DMS79 (cell line): ENCODE results near the gene CCDC200.
"Not testable (repeated sequence)": the region's sequence is repeated elsewhere in the genome, so short reads cannot be mapped to it uniquely, and the experiment has no call there.

ENCODE experiments used
- DNase-seq: peaks from one replicate; lab custom pipeline; 2025; lab: John Stamatoyannopoulos, UW

The CCDC200 gene

DNA sequence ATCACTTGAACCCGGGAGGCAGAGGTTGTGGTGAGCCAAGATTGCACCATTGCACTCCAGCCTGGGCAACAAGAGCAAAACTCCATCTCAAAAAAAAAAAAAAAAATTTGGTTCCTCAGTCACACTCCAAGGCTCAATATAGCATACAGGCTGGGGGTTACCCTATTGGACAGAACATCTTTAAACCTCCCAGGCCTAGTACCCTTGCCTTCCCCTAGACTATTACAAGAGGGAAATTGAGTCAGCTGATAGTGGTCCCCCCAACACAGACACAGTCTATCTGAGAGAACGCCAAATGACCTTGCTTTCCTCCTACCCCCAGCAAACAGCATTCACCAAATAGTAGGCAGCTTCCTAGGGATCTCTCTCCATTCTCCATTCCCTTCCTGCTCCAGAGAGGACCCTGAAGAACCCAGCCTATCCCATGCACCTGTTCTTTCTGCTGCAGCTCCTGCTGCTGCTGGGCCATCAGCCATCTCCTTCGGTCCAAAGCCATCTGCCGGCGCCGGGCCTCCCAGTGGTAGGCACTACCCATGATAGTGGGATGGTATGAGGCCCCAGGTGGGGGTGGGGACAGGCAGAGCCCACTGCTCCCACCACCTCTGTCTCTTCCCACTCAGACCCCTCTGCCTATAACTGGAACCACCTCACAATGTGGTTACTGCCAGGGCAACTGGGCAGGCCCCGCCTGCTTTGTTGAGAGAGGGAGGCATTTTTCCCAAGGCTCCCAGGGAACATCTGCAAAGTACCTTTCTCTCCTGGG is at the start of gene CCDC200:
Gene CCDC200, minus strand, starts transcription at position 604 of the 763 bp plus-strand sequence. Its CDS starts 69 bp downstream, at position 535.
- DNase-seq, result not testable (repeated sequence)

DNA sequence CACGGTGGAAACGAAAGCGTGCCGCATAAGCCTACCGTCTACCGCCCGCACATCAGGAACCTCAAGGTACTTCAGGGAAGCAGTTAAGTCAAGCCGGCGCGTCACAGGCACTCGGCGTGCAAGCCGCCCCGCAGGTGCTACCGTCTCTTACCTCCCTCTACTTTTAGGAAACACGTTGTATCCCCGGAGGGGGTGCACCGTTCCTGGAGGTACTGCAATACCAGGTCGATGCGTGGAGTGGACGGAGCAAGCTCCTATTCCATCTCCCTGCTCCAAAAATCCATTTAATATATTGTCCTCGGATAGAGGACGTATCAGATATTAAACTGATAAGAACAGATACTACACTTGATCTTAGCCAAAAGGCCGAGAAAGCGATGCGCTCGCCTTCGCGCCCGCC is 44.5 kb upstream of the CCDC200 start:
- not testable (repeated sequence) for DNase-seq

DNA sequence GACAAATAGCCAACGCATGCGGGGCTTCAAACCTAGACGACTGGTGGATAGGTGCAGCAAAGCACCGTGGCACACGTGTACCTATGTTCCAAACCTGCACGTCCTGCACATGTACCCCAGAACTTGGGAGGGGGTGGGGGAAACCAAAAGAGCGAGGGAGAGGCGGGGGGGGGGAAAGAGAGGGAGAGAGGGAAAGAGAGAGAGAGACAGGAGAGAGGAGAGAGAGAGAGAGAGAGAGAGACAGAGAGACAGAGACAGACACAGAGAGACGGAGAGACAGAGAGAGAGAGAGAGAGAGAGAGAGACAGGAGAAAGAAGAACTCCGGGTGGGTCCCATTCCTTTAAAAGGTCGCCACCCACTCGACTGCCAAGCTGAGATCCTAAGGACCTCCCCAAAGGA is 44.1 kb upstream of the CCDC200 start:
- DNase-seq, result not testable (repeated sequence)

DNA sequence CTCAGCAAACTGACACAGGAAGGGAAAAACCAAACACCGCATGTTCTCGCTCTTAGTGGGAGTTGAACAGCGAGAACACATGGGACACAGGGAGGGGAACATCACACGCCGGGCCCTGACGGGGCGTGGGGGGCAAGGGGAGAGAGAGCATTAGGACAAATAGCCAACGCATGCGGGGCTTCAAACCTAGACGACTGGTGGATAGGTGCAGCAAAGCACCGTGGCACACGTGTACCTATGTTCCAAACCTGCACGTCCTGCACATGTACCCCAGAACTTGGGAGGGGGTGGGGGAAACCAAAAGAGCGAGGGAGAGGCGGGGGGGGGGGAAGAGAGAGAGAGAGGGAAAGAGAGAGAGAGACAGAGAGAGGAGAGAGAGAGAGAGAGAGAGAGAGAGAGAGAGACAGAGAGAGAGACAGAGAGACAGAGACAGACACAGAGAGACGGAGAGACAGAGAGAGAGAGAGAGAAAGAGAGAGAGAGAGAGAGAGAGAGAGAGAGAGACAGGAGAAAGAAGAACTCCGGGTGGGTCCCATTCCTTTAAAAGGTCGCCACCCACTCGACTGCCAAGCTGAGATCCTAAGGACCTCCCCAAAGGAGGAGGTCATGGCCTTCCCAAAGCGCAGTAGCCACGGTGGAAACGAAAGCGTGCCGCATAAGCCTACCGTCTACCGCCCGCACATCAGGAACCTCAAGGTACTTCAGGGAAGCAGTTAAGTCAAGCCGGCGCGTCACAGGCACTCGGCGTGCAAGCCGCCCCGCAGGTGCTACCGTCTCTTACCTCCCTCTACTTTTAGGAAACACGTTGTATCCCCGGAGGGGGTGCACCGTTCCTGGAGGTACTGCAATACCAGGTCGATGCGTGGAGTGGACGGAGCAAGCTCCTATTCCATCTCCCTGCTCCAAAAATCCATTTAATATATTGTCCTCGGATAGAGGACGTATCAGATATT is 42.4 kb upstream of the CCDC200 start:
- not testable (repeated sequence) for DNase-seq

DNA sequence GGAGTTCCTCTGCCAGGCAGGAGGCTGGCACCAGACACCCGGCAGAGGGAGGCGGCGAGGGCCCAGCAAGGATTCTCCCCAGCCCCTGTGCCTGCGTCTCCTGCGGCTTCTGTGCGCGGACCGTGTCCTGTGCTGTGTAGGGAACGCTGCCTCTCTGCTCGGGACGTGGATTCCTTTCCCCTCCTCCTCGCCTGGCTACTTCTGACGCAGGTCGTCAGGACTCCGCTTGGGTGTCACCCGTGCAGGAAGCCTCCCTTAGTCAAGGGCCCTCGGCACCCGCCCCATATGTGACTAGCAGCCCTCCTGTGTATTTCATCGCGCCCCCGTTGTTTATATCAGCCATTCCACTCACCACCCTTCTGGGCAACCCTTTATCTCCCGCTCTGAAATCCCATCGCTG is 18.0 kb upstream of the CCDC200 start:
- not testable (repeated sequence) for DNase-seq

DNA sequence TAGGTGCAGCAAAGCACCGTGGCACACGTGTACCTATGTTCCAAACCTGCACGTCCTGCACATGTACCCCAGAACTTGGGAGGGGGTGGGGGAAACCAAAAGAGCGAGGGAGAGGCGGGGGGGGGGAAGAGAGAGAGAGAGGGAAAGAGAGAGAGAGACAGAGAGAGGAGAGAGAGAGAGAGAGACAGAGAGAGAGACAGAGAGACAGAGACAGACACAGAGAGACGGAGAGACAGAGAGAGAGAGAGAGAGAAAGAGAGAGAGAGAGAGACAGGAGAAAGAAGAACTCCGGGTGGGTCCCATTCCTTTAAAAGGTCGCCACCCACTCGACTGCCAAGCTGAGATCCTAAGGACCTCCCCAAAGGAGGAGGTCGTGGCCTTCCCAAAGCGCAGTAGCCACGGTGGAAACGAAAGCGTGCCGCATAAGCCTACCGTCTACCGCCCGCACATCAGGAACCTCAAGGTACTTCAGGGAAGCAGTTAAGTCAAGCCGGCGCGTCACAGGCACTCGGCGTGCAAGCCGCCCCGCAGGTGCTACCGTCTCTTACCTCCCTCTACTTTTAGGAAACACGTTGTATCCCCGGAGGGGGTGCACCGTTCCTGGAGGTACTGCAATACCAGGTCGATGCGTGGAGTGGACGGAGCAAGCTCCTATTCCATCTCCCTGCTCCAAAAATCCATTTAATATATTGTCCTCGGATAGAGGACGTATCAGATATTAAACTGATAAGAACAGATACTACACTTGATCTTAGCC is 12.4 kb upstream of the CCDC200 start:
- not testable (repeated sequence) for DNase-seq

DNA sequence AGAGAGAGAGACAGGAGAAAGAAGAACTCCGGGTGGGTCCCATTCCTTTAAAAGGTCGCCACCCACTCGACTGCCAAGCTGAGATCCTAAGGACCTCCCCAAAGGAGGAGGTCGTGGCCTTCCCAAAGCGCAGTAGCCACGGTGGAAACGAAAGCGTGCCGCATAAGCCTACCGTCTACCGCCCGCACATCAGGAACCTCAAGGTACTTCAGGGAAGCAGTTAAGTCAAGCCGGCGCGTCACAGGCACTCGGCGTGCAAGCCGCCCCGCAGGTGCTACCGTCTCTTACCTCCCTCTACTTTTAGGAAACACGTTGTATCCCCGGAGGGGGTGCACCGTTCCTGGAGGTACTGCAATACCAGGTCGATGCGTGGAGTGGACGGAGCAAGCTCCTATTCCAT is 11.2 kb upstream of the CCDC200 start:
- DNase-seq, result not testable (repeated sequence)

DNA sequence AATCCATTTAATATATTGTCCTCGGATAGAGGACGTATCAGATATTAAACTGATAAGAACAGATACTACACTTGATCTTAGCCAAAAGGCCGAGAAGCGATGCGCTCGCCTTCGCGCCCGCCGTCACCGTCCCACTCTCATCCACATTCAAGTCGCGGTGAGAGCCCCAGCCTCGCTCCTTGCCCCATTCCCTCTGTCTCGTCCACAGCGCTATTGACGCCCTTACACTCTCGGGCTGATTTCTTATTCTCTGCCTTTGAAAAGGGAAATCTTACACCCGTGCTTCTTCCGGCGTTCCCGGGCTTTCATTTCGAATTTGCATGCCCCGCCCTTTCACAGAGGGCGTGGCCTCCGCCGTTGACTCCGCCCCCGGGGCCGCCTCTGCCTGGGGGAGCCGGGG is 5.5 kb upstream of the CCDC200 start, which contains the start of gene RNU2-1:
Gene RNU2-1, minus strand, starts transcription at position 101 of the 400 bp plus-strand sequence.
- not testable (repeated sequence) for DNase-seq

DNA sequence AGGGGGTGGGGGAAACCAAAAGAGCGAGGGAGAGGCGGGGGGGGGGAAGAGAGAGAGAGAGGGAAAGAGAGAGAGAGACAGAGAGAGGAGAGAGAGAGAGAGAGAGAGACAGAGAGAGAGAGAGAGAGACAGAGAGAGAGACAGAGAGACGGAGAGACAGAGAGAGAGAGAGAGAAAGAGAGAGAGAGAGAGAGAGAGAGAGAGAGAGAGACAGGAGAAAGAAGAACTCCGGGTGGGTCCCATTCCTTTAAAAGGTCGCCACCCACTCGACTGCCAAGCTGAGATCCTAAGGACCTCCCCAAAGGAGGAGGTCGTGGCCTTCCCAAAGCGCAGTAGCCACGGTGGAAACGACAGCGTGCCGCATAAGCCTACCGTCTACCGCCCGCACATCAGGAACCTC is 4.8 kb upstream of the CCDC200 start:
- not testable (repeated sequence) for DNase-seq

DNA sequence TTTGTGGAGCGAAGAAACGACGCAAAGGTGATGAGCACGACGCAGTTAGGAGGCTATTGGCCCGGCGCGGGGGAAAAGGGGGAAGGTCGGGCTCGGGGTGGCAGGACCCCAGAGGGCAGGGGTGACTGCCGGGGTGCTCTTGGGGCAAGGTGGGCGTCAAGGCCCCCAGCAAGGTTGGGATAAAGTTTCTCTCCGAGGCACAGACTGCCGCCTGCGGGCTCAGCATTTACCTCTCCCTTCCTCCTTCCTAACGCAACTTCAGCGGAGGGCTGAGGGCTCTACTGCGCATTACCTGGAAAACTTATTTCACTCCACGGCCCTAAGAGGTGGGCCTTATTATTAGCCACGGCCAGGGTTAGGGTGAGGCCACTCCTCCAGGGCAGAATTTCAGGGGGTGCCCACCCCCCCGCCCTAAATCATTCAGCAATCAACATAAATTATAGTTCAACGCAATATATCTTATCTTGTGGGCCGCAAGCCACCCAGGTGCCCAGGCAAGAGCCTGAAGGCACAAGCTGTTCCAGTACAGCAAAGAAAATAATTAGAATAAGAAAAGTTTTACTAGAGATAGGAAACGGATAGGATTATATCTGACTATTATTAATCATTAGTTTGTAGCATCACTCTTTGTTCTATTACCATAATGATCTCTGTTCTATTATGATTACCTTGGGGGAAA is 3.7 kb upstream of the CCDC200 start:
- not testable (repeated sequence) for DNase-seq

DNA sequence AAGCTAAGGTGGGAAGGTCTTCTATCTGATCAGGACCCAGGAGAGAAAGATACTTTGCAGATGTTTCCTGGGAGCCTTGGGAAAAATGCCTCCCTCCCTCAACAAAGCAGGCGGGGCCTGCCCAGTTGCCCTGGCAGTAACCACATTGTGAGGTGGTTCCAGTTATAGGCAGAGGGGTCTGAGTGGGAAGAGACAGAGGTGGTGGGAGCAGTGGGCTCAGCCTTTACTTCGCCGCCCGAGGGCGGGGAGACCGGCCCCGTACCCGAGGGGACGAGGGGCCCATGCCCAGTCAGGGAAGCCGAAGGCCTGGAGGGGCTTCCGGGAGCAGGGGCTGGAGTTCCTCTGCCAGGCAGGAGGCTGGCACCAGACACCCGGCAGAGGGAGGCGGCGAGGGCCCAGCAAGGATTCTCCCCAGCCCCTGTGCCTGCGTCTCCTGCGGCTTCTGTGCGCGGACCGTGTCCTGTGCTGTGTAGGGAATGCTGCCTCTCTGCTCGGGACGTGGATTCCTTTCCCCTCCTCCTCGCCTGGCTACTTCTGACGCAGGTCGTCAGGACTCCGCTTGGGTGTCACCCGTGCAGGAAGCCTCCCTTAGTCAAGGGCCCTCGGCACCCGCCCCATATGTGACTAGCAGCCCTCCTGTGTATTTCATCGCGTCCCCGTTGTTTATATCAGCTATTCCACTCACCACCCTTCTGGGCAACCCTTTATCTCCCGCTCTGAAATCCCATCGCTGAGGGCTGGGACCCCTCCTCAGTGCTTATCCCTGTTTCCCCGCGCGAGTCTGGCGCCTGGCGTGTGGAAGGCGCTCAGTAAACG is 3.0 kb upstream of the CCDC200 start:
- not testable (repeated sequence) for DNase-seq

DNA sequence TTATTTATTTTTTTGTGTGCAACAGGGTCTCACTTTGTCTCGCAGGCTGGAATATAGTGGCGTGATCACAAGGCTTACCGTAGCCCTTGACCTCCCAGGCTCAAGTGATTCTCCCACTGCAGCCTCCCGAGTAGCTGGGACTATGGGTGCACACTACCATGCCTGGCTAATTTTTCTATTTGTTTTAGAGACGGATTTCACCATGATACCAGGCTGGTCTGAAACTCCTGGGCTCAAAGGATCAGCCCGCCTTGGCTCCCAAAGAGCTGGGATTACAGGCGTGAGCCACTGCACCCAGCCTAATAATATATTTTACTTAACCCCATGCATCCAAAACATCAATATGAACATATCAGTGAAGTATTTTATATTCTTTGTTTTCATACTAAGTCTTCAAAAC is 2.0 kb downstream of the CCDC200 start:
- DNase-seq, result no peak

DNA sequence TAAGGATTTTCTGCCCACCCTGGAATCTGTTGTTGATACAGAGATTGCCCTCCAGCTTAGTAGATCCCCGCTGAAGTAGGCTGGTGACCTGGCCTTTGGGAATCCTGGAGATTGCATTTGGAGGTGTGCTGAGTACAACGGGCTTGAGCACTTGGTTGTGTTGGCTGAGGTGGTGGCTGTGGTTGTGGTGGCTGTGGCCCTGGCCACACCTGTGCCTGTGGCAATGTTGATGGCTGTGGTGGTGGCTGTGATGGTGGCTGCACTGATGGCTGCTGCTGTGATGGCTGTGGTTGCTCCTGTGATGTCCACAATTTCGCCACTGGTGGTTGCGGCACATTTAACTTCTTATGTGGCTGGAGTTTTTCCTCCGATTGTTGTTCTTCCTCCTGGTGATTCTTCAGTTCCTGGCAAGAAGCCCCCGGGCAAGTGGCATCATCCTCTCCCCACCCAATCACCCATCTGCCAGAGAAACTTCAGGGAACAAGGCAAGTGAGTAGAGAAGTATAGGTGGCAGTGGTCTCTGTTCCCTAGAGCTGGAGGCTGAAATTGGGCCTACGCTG is 4.2 kb downstream of the CCDC200 start:
- DNase-seq, result no peak

DNA sequence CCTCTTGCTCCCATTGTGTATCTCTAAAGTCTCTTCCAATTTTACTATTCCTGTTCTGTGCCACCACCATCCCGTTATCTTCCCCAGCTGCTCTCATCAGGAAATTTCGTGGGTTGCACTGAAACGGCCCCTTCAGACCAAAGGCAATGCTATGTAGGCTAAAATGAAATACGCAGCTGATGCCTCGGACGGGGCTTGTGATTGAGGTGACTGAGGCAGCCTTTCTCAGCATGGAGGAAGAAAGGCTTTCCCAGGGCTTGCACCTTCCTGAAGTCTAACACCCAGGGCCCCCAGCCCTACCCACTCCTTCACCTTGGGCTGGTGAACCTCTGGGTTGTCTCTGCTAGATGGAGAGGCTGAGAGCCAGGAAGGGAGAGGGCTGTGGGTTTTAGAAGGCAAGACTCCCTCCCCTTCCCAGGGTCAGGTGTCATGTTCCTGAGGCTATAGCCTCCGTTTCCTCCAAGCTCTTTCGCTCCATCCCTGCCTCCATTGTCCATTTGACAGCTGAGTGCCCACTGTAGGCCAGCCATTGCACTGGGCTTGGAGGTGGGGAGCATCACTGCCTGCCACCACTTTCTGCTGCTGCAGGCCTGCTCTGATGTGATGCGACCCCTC is 7.8 kb downstream of the CCDC200 start:
- DNase-seq, result no peak

DNA sequence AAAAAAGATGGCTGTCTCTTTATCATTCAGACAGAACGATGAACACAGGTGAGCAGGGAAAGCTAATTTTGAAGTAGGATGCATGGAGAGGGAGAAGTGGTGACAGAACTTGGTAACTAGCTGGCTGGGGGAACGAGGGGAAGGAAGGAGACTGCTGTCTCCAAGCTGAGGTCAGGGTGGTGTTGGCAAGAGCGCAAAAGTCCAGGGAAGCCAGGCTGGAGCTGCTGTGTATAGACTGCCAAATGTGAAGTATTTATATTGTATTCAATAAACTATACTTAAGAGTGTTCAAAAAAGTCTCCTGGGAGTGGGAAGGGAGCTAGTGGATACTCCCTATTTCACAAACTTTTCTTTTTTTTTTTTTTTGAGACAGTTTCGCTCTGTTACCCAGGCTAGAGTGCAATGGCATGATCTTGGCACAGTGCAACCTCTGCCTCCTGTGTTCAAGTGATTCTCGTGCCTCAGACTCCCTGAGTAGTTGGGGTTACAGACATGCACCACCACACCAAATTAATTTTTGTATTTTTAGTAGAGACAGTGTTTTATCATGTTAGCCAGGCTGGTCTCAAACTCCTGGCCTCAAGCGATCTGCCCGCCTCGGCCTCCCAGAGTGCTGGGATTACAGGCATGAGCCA is 8.6 kb downstream of the CCDC200 start:
- no peak for DNase-seq

DNA sequence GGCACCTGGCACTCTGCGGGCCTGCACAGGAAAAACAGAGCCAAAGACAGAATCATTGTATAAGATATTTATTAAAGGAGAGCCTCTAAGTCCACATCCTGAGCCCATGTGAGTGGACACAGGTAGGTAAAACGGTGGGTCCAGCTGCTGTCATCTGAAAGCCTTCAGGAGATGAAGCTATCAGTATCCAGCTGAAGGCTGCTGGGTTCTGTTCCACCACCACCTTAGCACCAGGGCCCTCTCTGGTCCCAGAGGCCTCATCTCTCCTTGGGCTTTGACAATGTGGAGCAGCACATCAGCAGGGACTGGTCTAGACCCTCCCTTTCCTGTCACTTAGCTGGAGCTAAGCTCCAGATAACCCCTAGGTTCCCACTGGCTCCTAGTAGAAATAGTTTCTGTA is 9.4 kb downstream of the CCDC200 start:
- DNase-seq, result no peak

DNA sequence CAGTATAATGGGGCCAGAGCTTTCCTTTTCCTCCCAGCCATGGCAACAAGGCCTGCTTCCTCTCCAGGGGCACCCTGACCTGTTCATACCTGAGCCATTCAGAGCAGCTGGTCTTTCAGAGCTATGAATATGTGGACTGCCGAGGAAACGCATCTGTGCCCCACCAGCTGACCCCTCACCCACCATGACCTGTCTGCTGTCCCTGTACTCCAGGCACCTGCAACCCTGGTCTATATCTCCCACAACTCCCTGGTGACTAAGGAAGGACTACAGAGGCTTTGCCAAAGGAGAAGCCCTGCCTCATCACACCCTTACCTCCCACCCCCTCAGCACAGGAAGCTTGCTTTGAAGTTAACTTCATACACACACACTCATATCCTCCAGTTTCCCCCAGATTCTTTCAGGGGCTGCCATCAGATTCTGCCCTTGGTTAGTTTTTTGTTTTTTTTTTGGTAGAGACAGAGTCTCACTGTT is 10.8 kb downstream of the CCDC200 start:
- DNase-seq, result no peak

DNA sequence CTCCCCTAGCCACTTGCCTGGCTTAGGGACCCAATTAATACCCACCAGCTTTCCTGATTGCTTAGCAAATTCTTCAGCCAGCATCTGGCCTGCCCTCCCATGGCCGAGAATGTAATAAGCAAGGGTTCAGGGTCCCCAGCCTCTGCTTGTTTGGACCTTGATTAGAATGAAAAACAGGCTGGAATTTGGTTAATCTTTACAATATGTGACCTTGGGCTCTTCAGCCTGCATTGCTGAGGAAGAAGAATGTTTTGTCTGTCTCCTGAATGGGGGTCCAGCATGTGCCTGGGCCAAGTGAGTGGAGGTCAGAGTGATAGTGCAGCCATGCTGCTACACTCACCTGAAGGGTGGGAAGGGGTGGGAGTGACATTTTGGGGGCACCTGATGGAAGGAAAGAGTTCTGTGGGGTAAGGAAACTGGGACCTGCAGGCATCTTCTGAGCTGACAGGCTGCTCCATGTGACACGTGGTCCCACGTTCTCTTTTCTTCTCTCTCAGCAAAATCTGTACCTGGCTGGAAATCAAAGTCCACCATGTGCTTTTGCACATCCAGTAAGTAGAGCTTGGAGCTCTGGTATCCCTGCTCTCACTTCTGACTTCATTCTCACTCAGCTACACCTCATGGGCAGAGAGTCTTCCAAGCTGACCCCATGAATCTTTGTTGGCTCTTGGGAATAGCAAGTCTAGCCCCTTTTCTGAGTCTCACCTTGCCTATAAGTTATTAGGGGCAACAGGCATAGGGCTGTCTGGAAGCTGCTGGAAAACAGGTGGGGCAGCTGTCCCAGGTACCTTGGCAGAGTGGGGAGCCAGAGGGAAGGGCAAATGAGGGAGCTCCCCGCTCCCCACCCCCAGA is 11.4 kb downstream of the CCDC200 start:
- no peak for DNase-seq
